Measurements from ENCODE around the gene SLC6A8.
"Not testable (repeated sequence)": the region's sequence is repeated elsewhere in the genome, so short reads cannot be mapped to it uniquely, and the experiment has no call there.

The SLC6A8 gene

DNA sequence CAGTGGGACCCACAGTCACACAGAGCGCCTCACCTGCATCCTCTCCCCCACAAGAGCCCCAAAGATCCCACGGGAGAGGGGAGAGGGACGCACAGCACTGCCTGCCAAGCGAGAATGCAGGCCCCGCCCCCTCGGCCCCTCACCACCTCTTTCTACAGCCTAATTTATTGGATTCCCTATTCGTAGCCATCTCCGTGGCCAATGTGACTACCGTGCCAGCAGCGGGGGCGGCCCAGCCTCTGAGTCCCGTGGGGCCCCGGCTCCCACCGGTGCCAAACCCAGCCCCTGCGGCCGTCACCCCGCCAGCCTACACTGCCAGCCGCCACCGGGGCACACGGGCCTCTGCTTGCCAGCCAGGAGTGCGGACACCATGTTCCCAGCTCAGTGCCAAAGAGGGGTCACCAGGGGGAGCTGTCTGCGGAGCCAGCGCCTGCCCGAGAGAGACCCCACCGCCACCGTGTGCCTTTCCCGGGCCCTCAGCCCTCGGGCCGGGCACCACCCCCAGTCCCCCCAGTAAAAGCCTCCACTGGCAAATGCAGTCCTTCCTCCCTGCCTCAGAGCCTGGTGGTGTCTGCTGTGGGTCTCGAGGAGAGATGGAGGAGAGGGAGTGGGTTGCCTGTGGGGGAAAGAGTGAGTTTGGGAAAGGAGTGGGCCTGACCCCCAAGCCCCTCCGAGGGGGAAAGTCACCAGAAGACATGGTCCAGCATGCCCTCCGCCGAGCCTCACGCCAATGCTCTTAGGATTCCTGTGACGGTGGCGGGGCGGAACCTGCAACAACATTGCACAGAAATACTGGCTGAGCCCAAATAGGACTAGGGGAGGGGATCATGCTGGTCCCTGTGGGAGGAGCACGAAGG, 56.7 kb downstream of the SLC6A8 start:
- TF ChIP-seq, protein P1, sequence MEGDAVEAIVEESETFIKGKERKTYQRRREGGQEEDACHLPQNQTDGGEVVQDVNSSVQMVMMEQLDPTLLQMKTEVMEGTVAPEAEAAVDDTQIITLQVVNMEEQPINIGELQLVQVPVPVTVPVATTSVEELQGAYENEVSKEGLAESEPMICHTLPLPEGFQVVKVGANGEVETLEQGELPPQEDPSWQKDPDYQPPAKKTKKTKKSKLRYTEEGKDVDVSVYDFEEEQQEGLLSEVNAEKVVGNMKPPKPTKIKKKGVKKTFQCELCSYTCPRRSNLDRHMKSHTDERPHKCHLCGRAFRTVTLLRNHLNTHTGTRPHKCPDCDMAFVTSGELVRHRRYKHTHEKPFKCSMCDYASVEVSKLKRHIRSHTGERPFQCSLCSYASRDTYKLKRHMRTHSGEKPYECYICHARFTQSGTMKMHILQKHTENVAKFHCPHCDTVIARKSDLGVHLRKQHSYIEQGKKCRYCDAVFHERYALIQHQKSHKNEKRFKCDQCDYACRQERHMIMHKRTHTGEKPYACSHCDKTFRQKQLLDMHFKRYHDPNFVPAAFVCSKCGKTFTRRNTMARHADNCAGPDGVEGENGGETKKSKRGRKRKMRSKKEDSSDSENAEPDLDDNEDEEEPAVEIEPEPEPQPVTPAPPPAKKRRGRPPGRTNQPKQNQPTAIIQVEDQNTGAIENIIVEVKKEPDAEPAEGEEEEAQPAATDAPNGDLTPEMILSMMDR (IDR thresholded peaks at IDR 0.05; ENCODE audit: low read depth, low read length, missing control alignments), result peak; percentile 25
- no peak overlapping the region for H3K4me3 ChIP-seq (ENCODE audit: low read depth, low read length)
- DNase-seq (ENCODE audit: low read depth), result no peak

DNA sequence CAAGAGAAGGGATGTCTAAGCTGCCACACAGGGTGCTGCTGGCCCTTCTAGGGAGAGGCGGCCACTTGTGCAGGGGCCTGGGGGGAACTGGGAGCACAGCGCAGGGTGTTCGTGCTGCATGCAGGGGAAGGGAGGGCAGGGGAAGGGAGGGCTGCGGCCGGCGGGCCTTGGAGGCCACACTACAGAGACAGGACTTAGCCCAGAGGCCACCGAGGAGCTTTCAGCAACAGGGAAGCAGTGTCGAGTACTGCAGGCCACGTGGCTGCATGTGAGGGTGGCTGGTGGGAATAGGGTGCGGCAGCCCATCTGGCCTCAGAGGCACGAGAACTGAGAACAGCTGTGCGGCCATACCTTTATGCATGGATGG, 57.3 kb downstream of the SLC6A8 start:
- H3K4me3 ChIP-seq (ENCODE audit: low read depth, low read length); DNase-seq (ENCODE audit: low read depth): not testable (repeated sequence)

All from GM12864 (cell line).